HG03196 (cell line): ENCODE measurements around the gene ARHGAP29.

ENCODE experiments used
- ATAC-seq: cut with Tn5 transposase; IDR thresholded peaks from one replicate; pipeline ENCODE4 v1.9.1; 2021; ENCODE audit not compliant: unreplicated experiment

Gene ARHGAP29

DNA sequence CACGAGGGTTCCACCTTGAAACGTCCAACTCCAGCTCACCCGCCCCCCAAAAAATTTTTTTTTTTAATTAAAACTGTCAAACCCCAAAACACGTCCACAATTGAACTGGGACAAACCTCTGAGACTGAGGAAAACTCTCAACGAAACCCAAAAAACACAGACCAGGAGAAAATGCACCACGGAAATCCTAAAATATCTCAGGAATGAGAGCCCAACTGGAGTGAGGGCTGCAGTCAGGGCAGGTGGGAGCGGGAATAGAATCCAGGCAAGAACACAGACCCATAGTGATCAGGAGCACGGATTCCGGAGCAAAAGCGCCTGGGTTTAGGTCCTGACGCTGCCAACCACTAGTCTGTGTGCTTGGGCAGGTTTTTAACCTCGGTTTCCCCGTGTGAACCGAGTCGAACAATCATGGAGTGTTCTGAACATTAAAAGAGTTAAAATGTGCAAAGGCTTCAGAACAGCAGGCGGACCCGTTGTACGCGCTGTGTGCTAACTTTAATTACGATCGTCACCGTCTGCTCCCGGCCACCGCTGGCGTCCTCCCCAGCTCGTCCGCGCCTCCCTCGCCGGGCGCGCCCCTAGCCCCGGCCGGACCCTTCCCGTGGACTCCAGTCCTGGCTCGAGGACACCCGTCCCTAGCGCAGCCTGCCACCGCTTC is 624 bp downstream of the ARHGAP29 start:
- peak; percentile 22 for ATAC-seq

DNA sequence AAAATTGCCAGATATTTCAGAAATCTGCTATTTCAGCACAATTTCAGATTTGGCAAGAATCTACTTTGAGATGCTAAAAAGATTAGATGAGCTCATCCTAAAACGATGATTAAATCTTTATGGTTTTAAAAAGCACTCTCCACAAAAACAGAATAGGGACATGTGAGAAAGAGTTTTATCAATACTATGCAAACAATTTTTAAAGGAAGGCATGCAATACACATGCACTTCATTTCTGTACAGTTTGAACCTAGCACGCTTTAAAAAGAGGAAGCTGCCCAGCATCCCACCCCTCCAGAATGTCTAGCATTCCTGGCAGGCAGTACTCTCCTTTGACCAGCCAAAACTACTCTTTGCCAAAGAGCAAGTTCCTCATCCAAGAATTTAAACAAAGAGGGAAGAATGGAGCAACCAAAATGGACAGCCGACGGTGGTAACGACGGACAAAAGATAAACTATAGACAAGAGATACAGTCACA is 1.3 kb downstream of the ARHGAP29 start:
- ATAC-seq = no peak

GRCh38 chr1:94235189-94236012 is 2.0 kb downstream of the ARHGAP29 start:
- no peak for ATAC-seq

DNA sequence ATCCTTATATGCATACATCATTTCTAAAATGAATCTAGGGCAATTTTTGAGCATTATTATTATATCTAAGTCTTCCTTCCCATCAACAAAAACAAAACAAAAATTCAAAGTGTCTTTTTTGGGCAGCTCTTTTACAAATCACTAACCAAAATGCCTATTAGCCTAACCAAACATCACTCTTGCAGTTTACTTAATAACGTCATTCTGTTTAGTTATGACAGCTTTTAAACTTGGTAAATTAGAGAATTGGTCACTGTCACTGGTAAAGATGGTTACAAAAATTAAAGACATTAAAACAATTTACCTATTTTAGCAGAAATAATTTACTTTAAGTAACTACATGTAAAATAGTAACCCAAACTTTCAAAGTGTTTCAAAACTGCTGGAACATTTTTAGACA is 2.8 kb downstream of the ARHGAP29 start:
- ATAC-seq = no peak

- ATAC-seq = no peak
Observed at GRCh38 chr1:94231746-94232145, 5.6 kb downstream of the ARHGAP29 start.

GRCh38 chr1:94230920-94231319 is 6.5 kb downstream of the ARHGAP29 start:
- ATAC-seq = no peak

- no peak for ATAC-seq
Observed at GRCh38 chr1:94228640-94229375, 8.6 kb downstream of the ARHGAP29 start.

DNA sequence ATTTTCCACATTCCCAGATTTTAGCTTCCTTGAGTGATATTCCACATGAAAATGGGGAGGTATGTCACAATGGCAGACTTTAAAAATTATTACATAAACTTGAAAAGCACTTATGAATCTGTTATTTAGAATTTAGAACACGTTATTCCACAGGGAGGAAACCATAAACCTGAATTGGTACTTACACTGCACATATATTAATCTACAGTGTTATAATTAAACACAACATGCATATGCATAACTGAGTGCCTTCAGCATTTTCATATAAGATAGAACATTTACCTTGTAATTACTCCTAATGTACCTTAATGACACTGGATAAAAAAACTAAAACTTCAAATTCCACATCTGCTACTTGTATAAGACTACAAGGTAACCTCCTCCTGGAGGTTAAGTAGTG is 9.8 kb downstream of the ARHGAP29 start:
- no peak for ATAC-seq

- ATAC-seq = no peak
Observed at GRCh38 chr1:94225845-94226244, 11.5 kb downstream of the ARHGAP29 start.

DNA sequence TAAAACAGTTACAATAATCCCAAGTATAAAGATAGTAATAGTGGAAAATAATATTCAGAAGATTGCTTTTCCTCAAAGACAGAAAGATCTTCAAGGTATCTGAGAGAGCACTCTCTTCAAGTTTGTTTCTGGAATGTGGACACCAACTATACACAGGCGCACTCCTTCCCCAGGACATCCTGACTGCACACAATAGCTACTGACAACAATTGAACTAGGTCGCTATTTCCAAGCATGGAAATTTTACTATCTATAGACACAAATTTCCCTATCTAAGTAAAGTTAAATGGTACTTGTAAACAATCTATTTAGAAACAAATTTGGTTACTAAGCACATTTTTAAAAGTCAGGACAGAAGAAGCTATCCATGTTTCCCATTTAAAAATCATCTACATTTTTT is 19.1 kb downstream of the ARHGAP29 start:
- ATAC-seq = no peak

GRCh38 chr1:94215955-94216354 is 21.4 kb downstream of the ARHGAP29 start:
- no peak for ATAC-seq

DNA sequence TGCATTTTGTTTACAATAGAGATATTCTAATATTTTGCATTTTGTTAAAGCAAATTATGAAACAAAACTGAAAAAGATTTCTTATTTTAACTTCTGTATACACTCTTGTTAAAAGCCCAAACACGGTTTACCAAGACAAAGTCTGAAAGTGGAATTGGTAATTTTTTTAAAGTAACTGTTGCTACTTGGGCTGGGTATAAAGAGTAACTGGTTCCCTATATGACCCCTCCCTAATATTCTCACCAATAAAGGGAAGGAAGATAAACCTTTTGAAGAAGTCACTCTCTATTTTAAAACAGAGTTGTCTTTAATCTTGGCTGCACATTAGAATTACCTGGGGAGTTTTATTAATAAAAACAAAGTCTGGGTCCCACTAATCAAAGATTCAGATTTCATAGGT is 27.4 kb downstream of the ARHGAP29 start:
- no peak for ATAC-seq

- ATAC-seq = no peak
Observed at GRCh38 chr1:94209425-94209824, 28.0 kb downstream of the ARHGAP29 start.

GRCh38 chr1:94207695-94208094 is 29.7 kb downstream of the ARHGAP29 start:
- ATAC-seq = no peak

DNA sequence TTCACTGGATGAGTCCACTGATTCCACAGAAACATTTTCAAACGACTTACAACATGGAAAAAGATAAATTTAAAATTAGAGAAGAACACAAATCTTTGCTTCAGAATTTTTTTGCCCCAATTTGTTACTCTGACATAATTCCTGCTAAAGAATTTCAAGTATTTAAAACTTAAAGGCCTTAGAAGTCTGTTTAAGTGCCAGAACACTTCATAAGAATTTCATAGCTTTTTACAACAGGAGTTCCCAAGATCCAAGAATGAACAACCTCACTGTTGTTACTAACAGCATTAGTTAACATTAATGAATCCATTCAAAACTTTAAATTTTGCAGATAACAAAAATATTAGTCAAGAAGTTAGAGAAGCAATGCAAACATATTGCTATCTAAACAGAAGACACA is 31.7 kb downstream of the ARHGAP29 start:
- ATAC-seq = no peak

DNA sequence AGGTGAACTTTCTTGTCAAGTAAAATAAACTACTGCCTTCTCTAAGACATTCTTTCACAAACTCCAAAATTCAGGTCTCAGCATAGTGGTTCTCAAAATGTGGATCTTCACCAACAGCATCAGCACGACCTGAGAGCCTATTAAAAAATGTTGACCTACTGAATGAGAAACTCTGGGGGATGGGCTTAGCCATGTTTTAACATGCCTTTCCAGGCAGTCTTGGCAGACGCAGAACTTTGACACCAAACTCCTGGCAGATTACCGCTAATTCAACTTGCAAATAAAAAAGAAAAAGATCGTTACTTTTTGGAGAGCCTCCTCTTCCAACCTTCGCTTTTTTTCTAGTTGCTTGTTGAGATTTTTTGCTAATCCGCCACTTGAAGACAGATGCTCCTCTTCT is 35.1 kb downstream of the ARHGAP29 start:
- no peak for ATAC-seq

DNA sequence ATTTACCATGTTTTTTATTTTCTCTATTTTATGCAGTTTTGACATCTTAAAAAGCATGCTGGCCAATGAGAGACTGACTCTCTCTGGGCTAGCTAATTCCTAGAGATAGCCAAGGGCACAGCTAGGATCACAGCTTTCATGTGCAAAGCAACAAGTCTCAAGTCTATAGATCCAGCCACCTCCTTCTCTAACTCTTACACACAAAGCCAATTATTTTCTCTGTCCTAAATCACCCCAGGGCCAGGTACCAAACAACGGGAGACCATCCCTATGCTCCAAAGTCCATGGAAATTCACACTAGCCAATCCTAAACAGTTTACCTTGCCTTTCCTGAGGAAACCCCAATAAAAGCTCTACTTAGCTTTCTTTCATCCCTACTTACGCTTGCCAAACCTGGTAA is 38.0 kb downstream of the ARHGAP29 start:
- ATAC-seq = no peak

- ATAC-seq = no peak
Observed at GRCh38 chr1:94194079-94194865, 43.1 kb downstream of the ARHGAP29 start.

DNA sequence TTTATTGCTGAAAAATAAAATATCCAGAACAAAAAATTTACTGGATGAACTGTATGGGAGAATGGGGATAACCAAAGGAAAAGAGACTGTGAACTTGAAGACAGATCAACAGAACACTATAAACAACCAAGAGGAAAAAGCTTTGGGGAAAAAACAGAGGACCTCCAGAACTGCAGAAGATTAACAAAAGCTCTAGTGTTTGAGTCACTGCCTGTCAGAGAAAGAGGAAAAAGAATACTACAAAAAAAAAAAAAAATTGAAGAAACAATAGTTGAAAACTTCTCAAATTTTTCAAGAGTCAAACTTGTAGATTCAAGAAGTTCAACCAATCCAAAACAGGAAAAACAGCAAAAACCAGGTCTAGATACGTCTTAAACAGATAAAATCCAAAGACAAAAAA is 44.3 kb downstream of the ARHGAP29 start:
- no peak for ATAC-seq

DNA sequence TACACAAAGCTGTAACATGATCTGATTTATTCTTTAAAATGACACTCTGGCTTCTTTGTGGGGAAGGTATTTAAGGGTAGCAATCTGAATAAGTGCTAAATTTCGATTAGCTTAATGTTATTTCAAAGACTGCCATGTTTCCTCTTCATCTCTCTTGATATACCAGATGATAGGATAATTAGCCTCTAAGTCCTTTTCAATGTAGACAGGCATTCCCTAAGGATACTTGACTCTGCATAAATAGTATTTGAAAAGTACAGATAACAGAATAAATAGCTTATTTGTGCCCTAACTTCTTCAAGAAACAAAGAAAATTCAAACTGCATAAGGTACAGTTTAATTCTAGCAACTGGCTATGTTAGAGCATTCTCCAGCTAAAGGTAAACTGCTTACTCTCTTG is 46.2 kb downstream of the ARHGAP29 start:
- ATAC-seq = no peak

DNA sequence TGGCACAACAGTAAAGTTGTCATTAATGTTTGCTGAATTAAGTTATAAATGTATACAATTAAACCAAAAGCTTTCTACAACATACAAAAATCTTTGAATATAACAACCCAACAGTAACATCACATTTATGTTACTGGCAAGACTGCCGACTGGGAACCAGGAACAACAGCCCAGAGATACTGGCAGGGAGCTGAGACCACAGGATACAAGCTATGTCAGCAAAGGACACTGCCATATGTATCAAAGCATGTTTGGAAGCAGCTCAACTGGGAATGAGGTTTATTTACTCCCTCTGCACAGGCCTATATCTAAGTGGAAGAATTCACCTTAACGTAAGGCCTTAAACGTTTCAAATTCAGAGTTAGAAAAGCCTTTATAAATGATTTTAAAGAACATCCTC is 50.4 kb downstream of the ARHGAP29 start:
- ATAC-seq = no peak
